NB4 (cell line): ENCODE results near the gene NACC2.

Experiments used
- DNase-seq: peaks from one replicate; pipeline ENCODE4 v3.0.0; 2010; ENCODE audit warnings: low read depth
- H3K4me3 ChIP-seq: one replicate; pipeline ENCODE4 v1.5.1; 2011; ENCODE audit warnings: mild to moderate bottlenecking, low read depth, low read length, moderate library complexity
- CTCF ChIP-seq: IDR thresholded peaks from one replicate; pipeline ENCODE4 v1.5.1; 2012; ENCODE audit warnings: low read depth, low read length
- MAX ChIP-seq: IDR thresholded peaks from 2 replicates; pipeline ENCODE4 v1.6.1; 2011; ENCODE audit warnings: low read depth, low read length
- MYC ChIP-seq: IDR thresholded peaks from 2 replicates; pipeline ENCODE4 v1.6.1; 2011; ENCODE audit warnings: low read depth, low read length
- POLR2A ChIP-seq: IDR thresholded peaks from 2 replicates; pipeline ENCODE4 v1.6.1; 2011; ENCODE audit warnings: mild to moderate bottlenecking; ENCODE audit not compliant: insufficient read length; ENCODE audit errors: extremely low read depth

NACC2 gene

GRCh38 chr9:136129176-136129575, 34.1 kb upstream of the NACC2 start:
- TF ChIP-seq CTCF, result no peak
- DNase-seq, result no peak
- no peak overlapping the region for H3K4me3 ChIP-seq

GRCh38 chr9:136128436-136128835, 33.3 kb upstream of the NACC2 start:
- TF ChIP-seq CTCF, result no peak
- TF ChIP-seq MYC, result no peak
- no peak for TF ChIP-seq MAX
- TF ChIP-seq POLR2A, result no peak
- H3K4me3 ChIP-seq, result no peak overlapping the region
- DNase-seq, result no peak

- DNase-seq, result no peak
- H3K4me3 ChIP-seq, result no peak overlapping the region
- no peak for TF ChIP-seq MAX
- no peak for TF ChIP-seq MYC
- TF ChIP-seq POLR2A, result no peak
- TF ChIP-seq CTCF, result no peak
Measured at GRCh38 chr9:136127313-136127712, 32.2 kb upstream of the NACC2 start.

GRCh38 chr9:136124976-136125692, 30.0 kb upstream of the NACC2 start:
- no peak overlapping the region for H3K4me3 ChIP-seq
- DNase-seq, result no peak
- no peak for TF ChIP-seq POLR2A
- no peak for TF ChIP-seq CTCF
- TF ChIP-seq MAX, result no peak
- no peak for TF ChIP-seq MYC

GRCh38 chr9:136122425-136123383, 27.6 kb upstream of the NACC2 start:
- no peak overlapping the region for H3K4me3 ChIP-seq
- DNase-seq, result peak; percentile 76
- peak; percentile 92 for TF ChIP-seq CTCF
- no peak for TF ChIP-seq POLR2A
